OCI-LY3 (cell line): ENCODE data around the gene STIM2.

Experiments used
- H2AFZ ChIP-seq: fragments of 200-600, 300-600 bp; shearing (Covaris generic); 2 replicates; pipeline ENCODE4 v1.6.0; 2014; ENCODE audit warnings: antibody characterized with exemption, low read depth, low read length
- H3K27ac ChIP-seq: fragments of 200-600, 300-600 bp; sonication (generic); 2 replicates; pipeline ENCODE4 v1.5.1; 2014; ENCODE audit warnings: mild to moderate bottlenecking, low read length, moderate library complexity, mixed read lengths
- H3K27me3 ChIP-seq: fragments of 200-600, 300-600 bp; sonication (generic); 2 replicates; pipeline ENCODE4 v1.6.1; 2014; ENCODE audit warnings: low read depth, low read length, mixed read lengths
- H3K36me3 ChIP-seq: fragments of 200-600, 300-600 bp; sonication (generic); replicated peaks from 2 replicates; pipeline ENCODE3; 2014; ENCODE audit warnings: low read depth, low read length, mixed read lengths
- H3K4me1 ChIP-seq: fragments of 300-600, 200-600 bp; sonication (generic); 2 replicates; pipeline ENCODE4 v1.6.1; 2014; ENCODE audit warnings: low read length, mixed read lengths
- H3K4me2 ChIP-seq: fragments of 200-600, 300-600 bp; sonication (generic); 2 replicates; pipeline ENCODE4 v1.6.1; 2014; ENCODE audit warnings: low read length, mixed read lengths
- H3K4me3 ChIP-seq: fragments of 300-600, 200-600 bp; sonication (generic); 2 replicates; pipeline ENCODE4 v1.5.1; 2014; ENCODE audit warnings: antibody characterized with exemption, mild to moderate bottlenecking, low read length, moderate library complexity
- H3K79me2 ChIP-seq: fragments of 300-600, 200-600 bp; shearing (Covaris generic); 2 replicates; pipeline ENCODE4 v1.6.1; 2014; ENCODE audit warnings: mild to moderate bottlenecking, low read length, mixed read lengths
- H3K9ac ChIP-seq: fragments of 300-600, 200-600 bp; shearing (Covaris generic); 2 replicates; pipeline ENCODE4 v1.6.0; 2014; ENCODE audit warnings: mild to moderate bottlenecking, low read length, moderate library complexity
- H3K9me3 ChIP-seq: fragments of 200-600, 300-600 bp; shearing (Covaris generic); 2 replicates; pipeline ENCODE4 v1.6.1; 2014; ENCODE audit warnings: low read length, mixed read lengths; ENCODE audit not compliant: insufficient read depth
- H4K20me1 ChIP-seq: fragments of 200-600, 300-600 bp; sonication (generic); 2 replicates; pipeline ENCODE4 v1.6.1; 2016; ENCODE audit warnings: low read length, mixed read lengths; ENCODE audit not compliant: insufficient read depth
- EZH2phosphoT487 ChIP-seq: fragments of 200-600 bp; shearing (Covaris generic); IDR thresholded peaks from 2 replicates; pipeline ENCODE4 v1.6.1; 2018; ENCODE audit warnings: antibody characterized with exemption, mixed run types, low read depth
- TF ChIP-seq, protein P1 (sequence below): fragments of 200-600, 300-600 bp; sonication (generic); IDR thresholded peaks from 2 replicates; pipeline ENCODE4 v1.5.1; 2014; ENCODE audit warnings: antibody characterized with exemption, low read length, low read depth

Gene STIM2

DNA sequence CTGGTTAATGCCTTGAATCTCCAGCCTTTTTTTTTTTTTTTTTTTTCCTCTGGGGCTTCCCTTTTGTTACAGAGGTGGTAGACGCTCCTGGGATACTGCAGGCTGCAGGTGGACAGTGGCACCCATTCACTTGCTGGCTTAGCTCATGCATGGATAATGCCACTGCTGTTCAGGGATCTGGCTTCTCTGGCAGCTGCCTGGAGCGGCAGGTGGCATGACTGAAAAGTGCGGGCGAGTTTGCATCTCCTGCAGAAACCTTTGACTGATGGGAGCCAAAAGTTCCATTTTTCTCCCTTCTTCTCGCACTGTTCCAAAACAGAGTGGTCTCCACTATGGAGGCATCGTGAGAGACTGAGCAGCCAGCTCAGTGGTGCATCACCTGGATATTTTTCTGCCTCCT is 5.9 kb upstream of the STIM2 start:
- Histone ChIP-seq H4K20me1 (no peaks in the 10 kb centered on the region), H3K36me3 (no peaks in the 10 kb centered on the region), H3K4me3 (no peak overlapping the region), H3K27ac (no peak overlapping the region), H3K27me3 (peaks cover 10% of the 10 kb centered on the region; the same call in 1 of the 2 replicates), H2AFZ (no peak overlapping the region), H3K4me2 (no peak overlapping the region), H3K4me1 (peaks cover 18% of the 10 kb centered on the region), H3K9me3 (no peaks in the 10 kb centered on the region), H3K9ac (no peak overlapping the region), H3K79me2 (no peaks in the 10 kb centered on the region)
- no peak for TF ChIP-seq EZH2phosphoT487
- TF ChIP-seq, protein P1, sequence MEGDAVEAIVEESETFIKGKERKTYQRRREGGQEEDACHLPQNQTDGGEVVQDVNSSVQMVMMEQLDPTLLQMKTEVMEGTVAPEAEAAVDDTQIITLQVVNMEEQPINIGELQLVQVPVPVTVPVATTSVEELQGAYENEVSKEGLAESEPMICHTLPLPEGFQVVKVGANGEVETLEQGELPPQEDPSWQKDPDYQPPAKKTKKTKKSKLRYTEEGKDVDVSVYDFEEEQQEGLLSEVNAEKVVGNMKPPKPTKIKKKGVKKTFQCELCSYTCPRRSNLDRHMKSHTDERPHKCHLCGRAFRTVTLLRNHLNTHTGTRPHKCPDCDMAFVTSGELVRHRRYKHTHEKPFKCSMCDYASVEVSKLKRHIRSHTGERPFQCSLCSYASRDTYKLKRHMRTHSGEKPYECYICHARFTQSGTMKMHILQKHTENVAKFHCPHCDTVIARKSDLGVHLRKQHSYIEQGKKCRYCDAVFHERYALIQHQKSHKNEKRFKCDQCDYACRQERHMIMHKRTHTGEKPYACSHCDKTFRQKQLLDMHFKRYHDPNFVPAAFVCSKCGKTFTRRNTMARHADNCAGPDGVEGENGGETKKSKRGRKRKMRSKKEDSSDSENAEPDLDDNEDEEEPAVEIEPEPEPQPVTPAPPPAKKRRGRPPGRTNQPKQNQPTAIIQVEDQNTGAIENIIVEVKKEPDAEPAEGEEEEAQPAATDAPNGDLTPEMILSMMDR = no peak

DNA sequence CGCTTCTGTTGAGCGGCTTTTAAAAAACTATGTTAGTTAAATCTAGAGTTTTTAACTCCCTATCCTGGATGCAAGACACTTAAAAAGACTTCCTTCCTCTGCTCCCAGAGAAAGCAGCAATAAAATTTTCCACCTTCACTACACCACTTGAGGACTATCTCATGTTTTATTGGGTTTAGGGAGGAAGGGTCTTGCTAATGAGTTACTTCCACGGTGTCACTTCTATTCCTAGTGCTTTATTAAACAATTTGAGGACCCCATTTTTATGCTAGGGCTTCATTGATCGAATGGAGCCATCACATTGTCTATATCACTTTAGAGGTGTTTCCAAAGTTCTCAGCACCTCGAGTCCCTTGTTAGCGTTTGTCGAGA is 3.7 kb upstream of the STIM2 start:
- Histone ChIP-seq H3K9ac (peak overlapping the region; percentile 86), H3K27me3 (peaks cover 10% of the 10 kb centered on the region; the same call in 1 of the 2 replicates), H3K27ac (peak overlapping the region; percentile 41), H3K9me3 (no peaks in the 10 kb centered on the region), H3K36me3 (no peaks in the 10 kb centered on the region), H3K4me2 (peak overlapping the region; percentile 90), H2AFZ (peak overlapping the region; percentile 96), H3K4me1 (peaks cover 21% of the 10 kb centered on the region), H3K79me2 (peaks cover 6% of the 10 kb centered on the region; the same call in 1 of the 2 replicates), H3K4me3 (peak overlapping the region; percentile 90), H4K20me1 (peaks cover 2% of the 10 kb centered on the region; the same call in 1 of the 2 replicates)
- no peak for TF ChIP-seq EZH2phosphoT487
- TF ChIP-seq, protein P1 = no peak

DNA sequence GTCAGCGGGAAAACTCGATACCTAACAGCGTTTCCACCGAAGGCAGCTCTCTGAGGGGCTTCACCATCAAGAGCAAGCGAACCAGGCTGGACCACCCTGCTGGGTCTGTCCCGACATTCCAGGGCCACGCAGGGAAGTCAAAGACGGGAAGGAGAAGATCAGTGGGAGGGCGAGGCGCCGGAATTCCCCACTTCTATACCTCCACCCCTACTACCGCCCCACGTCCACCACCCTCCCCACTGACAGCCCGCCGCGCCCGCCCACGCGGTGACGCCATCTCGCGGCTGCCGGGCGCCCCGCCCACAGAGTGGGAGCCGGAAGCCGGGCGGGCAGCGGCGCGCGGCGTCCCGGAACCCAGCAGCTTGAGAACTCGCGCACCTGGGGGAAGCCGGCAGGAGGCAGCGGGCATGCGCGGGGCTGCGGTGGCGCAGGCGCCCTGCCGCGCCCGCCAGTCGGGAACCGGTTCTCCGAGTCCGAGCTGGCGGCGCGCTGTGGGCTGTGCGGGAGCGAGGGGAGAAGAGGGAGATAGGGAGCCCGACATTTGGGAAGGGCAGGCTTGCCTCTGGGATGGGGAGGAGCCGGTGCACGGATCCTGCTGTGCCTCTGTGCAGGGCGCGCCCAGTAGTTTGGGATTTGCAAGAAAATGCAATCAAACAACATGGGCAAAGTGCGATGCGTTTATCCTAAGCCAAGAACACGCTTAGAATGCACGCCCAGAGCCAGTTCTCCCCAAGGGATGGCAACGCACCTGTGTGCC is 3.2 kb upstream of the STIM2 start:
- Histone ChIP-seq H3K9me3 (no peaks in the 10 kb centered on the region), H2AFZ (peak overlapping the region; percentile 96), H3K4me3 (peak overlapping the region; percentile 90), H3K4me1 (peaks cover 23% of the 10 kb centered on the region), H3K4me2 (peak overlapping the region; percentile 91), H3K27ac (peak overlapping the region; percentile 41), H3K27me3 (peaks cover 10% of the 10 kb centered on the region; the same call in 1 of the 2 replicates), H3K9ac (peak overlapping the region; percentile 86), H3K79me2 (peaks cover 12% of the 10 kb centered on the region), H4K20me1 (peaks cover 7% of the 10 kb centered on the region; the same call in 1 of the 2 replicates), H3K36me3 (no peaks in the 10 kb centered on the region)
- TF ChIP-seq, protein P1 = no peak
- TF ChIP-seq EZH2phosphoT487 = no peak

DNA sequence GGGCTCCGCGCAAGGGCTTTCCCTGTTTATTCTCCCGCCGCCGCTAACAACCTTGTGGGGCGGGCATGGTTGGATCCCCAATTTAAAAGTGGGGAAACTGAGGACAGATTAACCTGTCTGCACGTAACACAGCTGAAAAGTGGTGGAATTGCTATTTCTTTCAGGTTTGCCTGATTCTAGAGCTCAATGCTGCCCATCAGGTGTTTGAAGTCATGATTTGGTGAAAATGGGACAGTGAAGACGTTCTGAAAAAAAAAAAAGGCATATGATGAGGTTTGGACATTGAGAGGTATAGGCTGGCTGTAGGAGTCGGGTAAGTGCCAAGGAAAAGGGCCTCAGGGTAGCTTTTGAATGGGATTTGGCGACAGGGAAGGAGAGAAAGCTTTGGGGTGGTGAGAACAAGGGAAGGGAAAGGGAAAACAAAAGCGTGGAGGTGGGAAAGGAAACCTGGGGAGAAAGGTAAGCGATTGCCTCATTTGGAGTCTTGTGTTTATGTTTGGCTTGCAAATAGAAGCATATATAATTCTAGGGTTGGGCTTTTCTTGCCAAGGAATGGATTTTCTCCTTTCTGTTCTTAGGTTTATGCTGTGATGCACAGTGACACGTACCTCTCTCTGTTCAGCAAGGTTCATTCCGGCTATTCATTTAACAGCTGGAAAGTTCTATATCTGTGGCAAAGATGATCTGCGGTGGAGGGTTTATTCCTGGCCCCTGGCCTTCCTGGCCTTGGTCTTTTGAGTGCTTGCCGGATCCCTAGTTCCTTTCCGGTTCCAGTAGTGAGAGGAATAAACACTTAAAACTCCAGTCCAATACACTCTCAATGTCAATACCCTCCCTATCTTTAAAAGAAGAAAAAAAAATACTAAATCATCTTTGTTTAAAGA is 2.4 kb upstream of the STIM2 start:
- H3K4me1 ChIP-seq = peaks cover 31% of the 10 kb centered on the region
- TF ChIP-seq EZH2phosphoT487 = no peak
- TF ChIP-seq, protein P1 = no peak
- H3K9me3 ChIP-seq = no peaks in the 10 kb centered on the region
- H3K79me2 ChIP-seq = peaks cover 18% of the 10 kb centered on the region
- no peaks in the 10 kb centered on the region for H3K36me3 ChIP-seq
- no peak overlapping the region for H3K27ac ChIP-seq
- peak overlapping the region; percentile 76 for H3K9ac ChIP-seq
- H3K27me3 ChIP-seq = peaks cover 10% of the 10 kb centered on the region; the same call in 1 of the 2 replicates
- peak overlapping the region; percentile 90 for H3K4me3 ChIP-seq
- H2AFZ ChIP-seq = peak overlapping the region; percentile 63; the same call in 1 of the 2 replicates
- peak overlapping the region; percentile 91 for H3K4me2 ChIP-seq
- peaks cover 11% of the 10 kb centered on the region; the same call in 1 of the 2 replicates for H4K20me1 ChIP-seq
